Uterus (tissue), 4 donors: ENCODE data around the gene TFAP2D. TPM values are rescaled to one million over a fixed set of nuclear protein-coding genes. Genes with fewer than 3 reads are reported as not detected.

Source experiments
- DNase-seq, 2 donors: peaks; one replicate each; pipeline ENCODE4 v3.0.0-alpha.2; 2019 to 2020
- H3K27ac ChIP-seq, 2 donors: fragments of 200-600 bp; sonication (generic); 1 replicate in 1 of 2; 2 replicates in 1 of 2; pipeline ENCODE4 v1.5.1; 2016 to 2018
- H3K27me3 ChIP-seq, 2 donors: fragments of 200-600 bp; sonication (generic); one replicate each; pipeline ENCODE4 v1.5.1; 2018 to 2019; ENCODE audit warnings: control low read depth in 1 of 2
- H3K36me3 ChIP-seq, 2 donors: fragments of 200-600 bp; sonication (generic); one replicate each; pipeline ENCODE4 v1.5.1; 2019; ENCODE audit warnings: control low read depth in 1 of 2
- H3K4me1 ChIP-seq, 2 donors: fragments of 200-600 bp; sonication (generic); one replicate each; pipeline ENCODE4 v1.5.1; 2018 to 2019; ENCODE audit warnings: control low read depth in 1 of 2
- H3K4me3 ChIP-seq, 2 donors: fragments of 200-600 bp; sonication (generic); 1 replicate in 1 of 2; 2 replicates in 1 of 2; pipeline ENCODE4 v1.5.1; 2018 to 2019; ENCODE audit warnings: mild to moderate bottlenecking in 1 of 2
- H3K9me3 ChIP-seq, 2 donors: fragments of 200-600 bp; sonication (generic); one replicate each; pipeline ENCODE4 v1.5.1; 2019; ENCODE audit warnings: control low read depth in 1 of 2
- POLR2A ChIP-seq, 2 donors: fragments of 450-650 bp; IDR thresholded peaks; one replicate each; pipeline ENCODE4 v1.6.1; 2016; ENCODE audit warnings: antibody characterized with exemption in 2 of 2, mild to moderate bottlenecking in 1 of 2, moderate library complexity in 1 of 2
- intact Hi-C: fragments of 100-400 bp; cut with DNase I; formaldehyde crosslinking; loops from one replicate; pipeline ENCODE4 v1.15.1; 2023; ENCODE audit warnings: low total_unique reads
- total RNA-seq, 4 donors: library from RNA; depleted of rRNA in 3 of 4; stranded (reverse); fragments of >200 nt in 3 of 4; gene quantifications; one replicate each; pipeline versions ENCODE4 v1.1.0 to v1.2.4, GENCODE V29; 2014 to 2023
- TF ChIP-seq, protein P1 (sequence below), 4 experiments: fragments of 200-600 bp in 2 of 4; fragments of 450-650 bp in 2 of 4; sonication (generic) in 2 of 4; IDR thresholded peaks; one replicate each; pipeline ENCODE4 v1.5.1; 2016 to 2019; ENCODE audit warnings: antibody characterized with exemption in 4 of 4, mild to moderate bottlenecking in 2 of 4, moderate library complexity in 1 of 4
- donor health status: DM: yes; HTN: yes; CAD: no.

TFAP2D gene
- total RNA-seq, 4 donors from 2014 or later, result not detected

GRCh38 chr6:50820869-50821264 lies 107.5 kb downstream of the TFAP2D start:
- TF ChIP-seq, protein P1, sequence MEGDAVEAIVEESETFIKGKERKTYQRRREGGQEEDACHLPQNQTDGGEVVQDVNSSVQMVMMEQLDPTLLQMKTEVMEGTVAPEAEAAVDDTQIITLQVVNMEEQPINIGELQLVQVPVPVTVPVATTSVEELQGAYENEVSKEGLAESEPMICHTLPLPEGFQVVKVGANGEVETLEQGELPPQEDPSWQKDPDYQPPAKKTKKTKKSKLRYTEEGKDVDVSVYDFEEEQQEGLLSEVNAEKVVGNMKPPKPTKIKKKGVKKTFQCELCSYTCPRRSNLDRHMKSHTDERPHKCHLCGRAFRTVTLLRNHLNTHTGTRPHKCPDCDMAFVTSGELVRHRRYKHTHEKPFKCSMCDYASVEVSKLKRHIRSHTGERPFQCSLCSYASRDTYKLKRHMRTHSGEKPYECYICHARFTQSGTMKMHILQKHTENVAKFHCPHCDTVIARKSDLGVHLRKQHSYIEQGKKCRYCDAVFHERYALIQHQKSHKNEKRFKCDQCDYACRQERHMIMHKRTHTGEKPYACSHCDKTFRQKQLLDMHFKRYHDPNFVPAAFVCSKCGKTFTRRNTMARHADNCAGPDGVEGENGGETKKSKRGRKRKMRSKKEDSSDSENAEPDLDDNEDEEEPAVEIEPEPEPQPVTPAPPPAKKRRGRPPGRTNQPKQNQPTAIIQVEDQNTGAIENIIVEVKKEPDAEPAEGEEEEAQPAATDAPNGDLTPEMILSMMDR (IDR thresholded peaks at IDR 0.05), result no peak
- TF ChIP-seq POLR2A (IDR thresholded peaks at IDR 0.05), result no peak

DNA sequence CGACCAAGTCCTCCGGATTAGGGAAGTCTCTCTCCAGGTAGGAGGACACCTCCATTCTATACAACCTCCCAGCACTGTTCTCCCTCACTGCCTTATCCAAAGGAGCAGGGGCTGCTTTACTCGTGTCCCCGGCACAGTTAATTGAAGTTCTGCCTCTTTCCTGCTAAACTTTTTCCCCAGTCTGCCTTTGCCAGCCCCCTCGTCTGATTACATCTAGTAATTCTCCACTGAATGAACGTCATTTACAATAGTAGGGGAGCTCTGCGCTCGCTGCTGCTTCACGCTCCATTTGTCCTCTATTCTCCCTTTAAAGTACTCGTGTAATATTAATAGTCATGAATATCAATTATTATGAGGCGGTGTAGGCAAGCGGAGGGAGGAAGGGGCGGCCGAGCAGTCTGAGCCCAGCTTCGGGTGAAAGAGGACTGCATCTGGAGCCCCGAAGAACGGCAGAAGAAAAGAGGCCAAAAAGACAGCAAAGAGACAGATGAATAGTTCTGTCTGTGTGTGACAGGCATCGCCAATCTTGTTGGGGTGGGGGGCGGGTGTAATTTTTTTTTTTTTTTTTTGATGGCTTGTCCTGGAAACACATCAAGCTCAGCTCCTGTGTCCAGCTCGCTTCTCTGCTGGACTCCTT lies 108.2 kb downstream of the TFAP2D start:
- no peak overlapping the region for H3K27ac ChIP-seq
- H3K4me3 ChIP-seq, result no peak overlapping the region
- intact Hi-C loops, result no loop called here
- peaks cover 4 to 90% of the 10 kb centered on the region in 2 donors for H3K27me3 ChIP-seq
- DNase-seq, result no peak
- no peaks in the 10 kb centered on the region for H3K36me3 ChIP-seq
- H3K9me3 ChIP-seq, result no peaks in the 10 kb centered on the region
- no peak for TF ChIP-seq POLR2A (IDR thresholded peaks at IDR 0.05)
- peaks cover 0 to 7% of the 10 kb centered on the region in 2 donors for H3K4me1 ChIP-seq

More at GRCh38 chr6:50820869-50821264, 107.5 kb downstream of the TFAP2D start:
- no peak overlapping the region for H3K4me3 ChIP-seq
- no peak for DNase-seq
- H3K36me3 ChIP-seq, result no peaks in the 10 kb centered on the region
- H3K4me1 ChIP-seq, result peaks cover 0 to 7% of the 10 kb centered on the region in 2 donors
- intact Hi-C loops, result no loop called here
- H3K9me3 ChIP-seq, result no peaks in the 10 kb centered on the region
- H3K27ac ChIP-seq, result no peak overlapping the region
- H3K27me3 ChIP-seq, result peaks cover 4 to 87% of the 10 kb centered on the region in 2 donors

- Histone ChIP-seq H3K27me3 (peaks cover 4 to 92% of the 10 kb centered on the region in 2 donors), H3K4me1 (peaks cover 0 to 7% of the 10 kb centered on the region in 2 donors), H3K4me3 (no peak overlapping the region), H3K36me3 (no peaks in the 10 kb centered on the region), H3K27ac (no peak overlapping the region), H3K9me3 (no peaks in the 10 kb centered on the region)
- no peak for DNase-seq
- intact Hi-C loops, result no loop called here
- TF ChIP-seq POLR2A (IDR thresholded peaks at IDR 0.05), result no peak
- TF ChIP-seq, protein P1 (IDR thresholded peaks at IDR 0.05), result no peak
These were observed 108.8 kb downstream of the TFAP2D start for GRCh38 chr6:50822078-50822476.

Other genes starting within 250 kb of the TFAP2D start
- gene TFAP2B, start 105.3 kb downstream of the TFAP2D start, total RNA-seq, result under 1 TPM in 1 of 4 donors, not detected in 3; 0.41 TPM